Neuron (in vitro differentiated cells): ENCODE results near the gene ZNF614.
A peak's percentile ranks its signal among the peaks of the same experiment; 100 is the strongest.
"Not testable (repeated sequence)": the region's sequence is repeated elsewhere in the genome, so short reads cannot be mapped to it uniquely, and the experiment has no call there.

Experiments used
- H2AFZ ChIP-seq: one replicate; pipeline ENCODE4 v1.6.1; 2013; ENCODE audit warnings: low read depth, mild to moderate bottlenecking, inconsistent platforms, low read length, moderate library complexity
- H3K27me3 ChIP-seq: one replicate; pipeline ENCODE4 v1.6.1; 2013; ENCODE audit warnings: low read length; ENCODE audit not compliant: insufficient read depth
- H3K36me3 ChIP-seq: one replicate; pipeline ENCODE4 v1.6.1; 2013; ENCODE audit warnings: low read length; ENCODE audit not compliant: insufficient read depth
- H3K4me1 ChIP-seq: one replicate; pipeline ENCODE4 v1.6.1; 2013; ENCODE audit warnings: low read length; ENCODE audit not compliant: insufficient read depth
- H3K4me3 ChIP-seq: 2 replicates; pipeline ENCODE4 v1.5.1; 2013; ENCODE audit warnings: mild to moderate bottlenecking, low read length, moderate library complexity
- H3K9me3 ChIP-seq: one replicate; pipeline ENCODE4 v1.6.1; 2013; ENCODE audit warnings: low read length

Gene ZNF614

GRCh38 chr19:52024478-52024877 is 3.7 kb downstream of the ZNF614 start:
- Histone ChIP-seq H3K9me3 (peaks cover 49% of the 10 kb centered on the region), H3K36me3 (peaks cover 64% of the 10 kb centered on the region)
- not testable (repeated sequence) for H3K4me3 ChIP-seq, H3K4me1 ChIP-seq, H2AFZ ChIP-seq, H3K27me3 ChIP-seq

GRCh38 chr19:52022193-52022592 is 6.0 kb downstream of the ZNF614 start:
- Histone ChIP-seq H3K9me3 (peaks cover 61% of the 10 kb centered on the region), H3K4me3 (no peak overlapping the region), H3K4me1 (peaks cover 4% of the 10 kb centered on the region), H3K36me3 (peaks cover 86% of the 10 kb centered on the region), H3K27me3 (no peaks in the 10 kb centered on the region), H2AFZ (no peak overlapping the region)

- Histone ChIP-seq H2AFZ (no peak overlapping the region), H3K36me3 (peaks cover 93% of the 10 kb centered on the region), H3K4me3 (no peak overlapping the region), H3K27me3 (no peaks in the 10 kb centered on the region), H3K9me3 (peaks cover 70% of the 10 kb centered on the region), H3K4me1 (no peaks in the 10 kb centered on the region)
Observed at GRCh38 chr19:52020506-52020905, 7.7 kb downstream of the ZNF614 start.

GRCh38 chr19:52010674-52011073 is 17.5 kb downstream of the ZNF614 start:
- Histone ChIP-seq H3K4me3 (no peak overlapping the region), H3K4me1 (peaks cover 4% of the 10 kb centered on the region), H3K27me3 (no peaks in the 10 kb centered on the region), H2AFZ (no peak overlapping the region), H3K9me3 (peaks cover 11% of the 10 kb centered on the region), H3K36me3 (peaks cover 18% of the 10 kb centered on the region)

GRCh38 chr19:52007806-52008557 is 20.2 kb downstream of the ZNF614 start, which contains the start of gene ZNF615:
Gene ZNF615, minus strand, starts transcription at chr19:52008211. Its CDS starts 4,500 bp downstream, at chr19:52003711.
- Histone ChIP-seq H3K4me1 (peaks cover 4% of the 10 kb centered on the region), H3K9me3 (peaks cover 12% of the 10 kb centered on the region), H2AFZ (peak within 1 kb of the TSS; percentile 97)

GRCh38 chr19:52007451-52007805 is 20.8 kb downstream of the ZNF614 start:
- Histone ChIP-seq H3K9me3 (peaks cover 11% of the 10 kb centered on the region), H3K4me1 (peaks cover 4% of the 10 kb centered on the region), H2AFZ (peak overlapping the region; percentile 97)

More at GRCh38 chr19:52007806-52008557, 20.2 kb downstream of the ZNF614 start, which contains the start of gene ZNF615:
- H3K27me3 ChIP-seq = no peaks in the 10 kb centered on the region
- peak within 1 kb of the TSS; percentile 92 for H3K4me3 ChIP-seq
- H3K36me3 ChIP-seq = peaks cover 10% of the 10 kb centered on the region

GRCh38 chr19:51994048-51994644 is 34.0 kb downstream of the ZNF614 start:
- no peak overlapping the region for H3K4me3 ChIP-seq
- peaks cover 57% of the 10 kb centered on the region for H3K9me3 ChIP-seq
- H3K4me1 ChIP-seq = no peaks in the 10 kb centered on the region
- no peak overlapping the region for H2AFZ ChIP-seq
- H3K27me3 ChIP-seq = no peaks in the 10 kb centered on the region
- H3K36me3 ChIP-seq = peaks cover 61% of the 10 kb centered on the region

More at GRCh38 chr19:52007451-52007805, 20.8 kb downstream of the ZNF614 start:
- Histone ChIP-seq H3K27me3 (no peaks in the 10 kb centered on the region), H3K4me3 (peak overlapping the region; percentile 92), H3K36me3 (peaks cover 5% of the 10 kb centered on the region)

- no peak overlapping the region for H3K4me3 ChIP-seq
- peaks cover 55% of the 10 kb centered on the region for H3K36me3 ChIP-seq
Observed at GRCh38 chr19:51993422-51993821, 34.8 kb downstream of the ZNF614 start.

GRCh38 chr19:51986309-51987291 is 41.6 kb downstream of the ZNF614 start, which contains the start of gene ZNF350:
Gene ZNF350, minus strand, starts transcription at chr19:51986840. Its CDS starts 12,480 bp downstream, at chr19:51974360.
- peaks cover 6% of the 10 kb centered on the region for H3K4me1 ChIP-seq
- no peaks in the 10 kb centered on the region for H3K36me3 ChIP-seq
- peak within 1 kb of the TSS; percentile 87 for H3K4me3 ChIP-seq
- peak within 1 kb of the TSS; percentile 74 for H2AFZ ChIP-seq
- H3K9me3 ChIP-seq = peaks cover 14% of the 10 kb centered on the region
- no peaks in the 10 kb centered on the region for H3K27me3 ChIP-seq

More at GRCh38 chr19:51993422-51993821, 34.8 kb downstream of the ZNF614 start:
- no peak overlapping the region for H2AFZ ChIP-seq
- peaks cover 58% of the 10 kb centered on the region for H3K9me3 ChIP-seq
- H3K27me3 ChIP-seq = no peaks in the 10 kb centered on the region
- no peaks in the 10 kb centered on the region for H3K4me1 ChIP-seq

- Histone ChIP-seq H3K36me3 (peaks cover 4% of the 10 kb centered on the region), H3K4me1 (peaks cover 6% of the 10 kb centered on the region), H3K27me3 (no peaks in the 10 kb centered on the region), H3K4me3 (no peak overlapping the region), H2AFZ (no peak overlapping the region), H3K9me3 (peaks cover 26% of the 10 kb centered on the region)
Observed at GRCh38 chr19:51983361-51983760, 44.8 kb downstream of the ZNF614 start.

GRCh38 chr19:51980926-51981325 is 47.3 kb downstream of the ZNF614 start:
- not testable (repeated sequence) for H3K4me3 ChIP-seq, H2AFZ ChIP-seq, H3K36me3 ChIP-seq, H3K27me3 ChIP-seq, H3K4me1 ChIP-seq
- H3K9me3 ChIP-seq = peaks cover 33% of the 10 kb centered on the region

- Histone ChIP-seq H3K4me1 (no peaks in the 10 kb centered on the region), H2AFZ (no peak overlapping the region), H3K27me3 (no peaks in the 10 kb centered on the region), H3K9me3 (peaks cover 30% of the 10 kb centered on the region), H3K4me3 (no peak overlapping the region), H3K36me3 (peaks cover 4% of the 10 kb centered on the region)
Observed at GRCh38 chr19:51980116-51980736, 48.0 kb downstream of the ZNF614 start.
